ENCODE data around the gene TLN1. TPM values are rescaled to one million over a fixed set of nuclear protein-coding genes. Genes with fewer than 3 reads are reported as not detected.

The TLN1 gene
- total and polyA plus RNA-seq, 5 donors, result 171 to 375 (median 282) TPM

DNA sequence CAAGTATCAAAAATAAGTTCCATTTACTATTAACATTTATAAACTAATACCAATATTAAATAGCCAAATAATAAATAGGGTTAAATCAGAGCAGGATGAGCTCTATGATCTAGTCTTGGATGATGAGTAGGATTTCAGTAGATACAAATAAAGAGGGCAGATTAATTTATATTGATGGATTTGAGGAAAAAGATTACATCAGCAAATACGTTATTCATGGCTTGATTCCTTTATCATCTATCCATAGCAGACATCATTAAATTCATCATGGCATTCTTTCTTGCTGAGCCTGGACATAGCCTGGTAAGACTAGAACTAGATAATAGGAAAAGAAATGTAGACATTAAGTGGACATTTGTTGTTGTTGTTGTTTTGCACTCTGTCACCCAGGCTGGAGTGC is 35.5 kb upstream of the TLN1 start:
- no peaks in the 10 kb centered on the region for H3K9me3 ChIP-seq (ENCODE audit: control insufficient read depth, low read length)
- H3K27me3 ChIP-seq (ENCODE audit: control insufficient read depth, insufficient read depth), result no peaks in the 10 kb centered on the region
- peaks cover 6% of the 10 kb centered on the region for H3K4me1 ChIP-seq (ENCODE audit: control insufficient read depth, insufficient read depth, low read length)
- DNase-seq, result no peak
- ATAC-seq, result no peak
- H3K4me3 ChIP-seq (ENCODE audit: low read length), result no peak overlapping the region
- intact Hi-C loops (cut with DNase I), result no loop called here
- 89% methylated on average over 1 of the region's 1 CpG for WGBS
- H3K27ac ChIP-seq (ENCODE audit: low read length), result no peak overlapping the region

DNA sequence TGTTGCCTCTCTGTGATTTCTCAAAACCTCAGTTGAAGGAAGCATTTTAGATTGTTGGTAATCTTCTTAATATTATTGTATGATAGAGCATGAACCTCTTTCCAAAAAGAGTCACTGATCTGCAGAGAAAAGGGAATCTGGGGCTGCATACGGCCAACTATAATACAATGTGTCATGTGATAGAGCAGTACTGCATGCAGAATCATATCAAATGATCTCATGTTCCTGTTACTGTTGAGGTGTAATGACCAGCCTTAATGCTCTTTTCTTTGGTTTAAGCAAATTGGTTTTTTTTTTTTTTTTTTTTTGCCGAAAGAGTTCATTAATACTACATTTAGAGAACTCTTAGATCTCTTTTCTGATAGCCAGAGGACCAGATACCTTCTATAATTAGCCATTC is 35.0 kb upstream of the TLN1 start:
- H3K4me3 ChIP-seq (ENCODE audit: low read length), result no peak overlapping the region
- peaks cover 5% of the 10 kb centered on the region for H3K4me1 ChIP-seq (ENCODE audit: control insufficient read depth, insufficient read depth, low read length)
- ATAC-seq, result no peak
- intact Hi-C loops (cut with DNase I), result no loop called here
- no peaks in the 10 kb centered on the region for H3K9me3 ChIP-seq (ENCODE audit: control insufficient read depth, low read length)
- H3K27ac ChIP-seq (ENCODE audit: low read length), result no peak overlapping the region
- no peaks in the 10 kb centered on the region for H3K27me3 ChIP-seq (ENCODE audit: control insufficient read depth, insufficient read depth)
- 87% methylated on average over 2 of the region's 2 CpGs for WGBS
- DNase-seq, result no peak

DNA sequence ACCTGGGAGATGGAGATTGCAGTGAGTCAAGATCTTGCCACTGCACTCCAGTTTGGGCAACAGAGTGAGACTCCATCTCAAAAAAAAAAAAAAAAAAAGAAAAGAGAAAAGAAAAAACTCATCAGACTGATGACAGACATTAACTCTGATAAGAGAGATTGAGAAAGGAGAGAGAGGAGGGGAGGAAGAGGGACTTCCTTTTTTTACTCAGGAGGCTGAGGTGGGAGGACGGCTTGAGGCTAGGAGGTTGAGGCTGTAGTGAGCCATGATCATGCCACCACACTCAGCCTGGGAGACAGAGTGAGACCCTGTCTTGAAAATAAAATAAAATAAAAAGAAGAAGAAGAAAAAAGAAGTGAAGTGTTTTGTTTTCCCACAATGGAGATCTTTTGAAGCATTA is 31.8 kb upstream of the TLN1 start:
- H3K27ac ChIP-seq (ENCODE audit: low read length), result no peak overlapping the region
- DNase-seq, result no peak
- ATAC-seq, result no peak

DNA sequence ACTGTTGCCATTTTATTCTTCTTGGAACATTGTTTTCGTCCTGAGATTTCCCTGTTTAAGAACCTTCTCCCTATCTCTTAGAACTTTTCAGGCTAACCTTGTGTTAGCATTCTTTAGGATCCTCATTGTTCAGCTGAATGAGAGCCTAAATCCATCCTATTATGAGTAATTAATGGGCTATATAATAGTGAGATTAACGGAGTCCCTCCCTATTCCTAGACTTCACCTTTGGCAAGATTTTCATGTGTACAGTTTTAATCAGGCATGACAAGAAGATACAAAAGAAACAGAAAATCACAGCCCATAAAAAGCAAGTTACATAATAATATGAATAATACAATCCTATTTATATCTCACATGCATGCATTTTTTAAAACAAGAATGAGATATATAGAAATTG is 31.2 kb upstream of the TLN1 start:
- H3K4me3 ChIP-seq (ENCODE audit: low read length), result no peak overlapping the region
- H3K9me3 ChIP-seq (ENCODE audit: control insufficient read depth, low read length), result no peaks in the 10 kb centered on the region
- no peak for DNase-seq
- no peak for ATAC-seq
- WGBS, result 94% methylated on average over 2 of the region's 2 CpGs
- intact Hi-C loops (cut with DNase I), result loop anchor here in 1 of 4 donors (2.0 kb wide), 1 partner anchor 34 kb away; no protein-coding TSS in a partner anchor
- H3K4me1 ChIP-seq (ENCODE audit: control insufficient read depth, insufficient read depth, low read length), result no peaks in the 10 kb centered on the region
- H3K27me3 ChIP-seq (ENCODE audit: control insufficient read depth, insufficient read depth), result no peaks in the 10 kb centered on the region
- no peak overlapping the region for H3K27ac ChIP-seq (ENCODE audit: low read length)

More for the DNA sequence above, 31.8 kb upstream of the TLN1 start:
- intact Hi-C loops (cut with DNase I), result loop anchor here in 1 of 4 donors (2.0 kb wide), 1 partner anchor 35 kb away; no protein-coding TSS in a partner anchor
- Histone ChIP-seq H3K4me1 (ENCODE audit: control insufficient read depth, insufficient read depth, low read length) (no peaks in the 10 kb centered on the region), H3K27me3 (ENCODE audit: control insufficient read depth, insufficient read depth) (no peaks in the 10 kb centered on the region), H3K4me3 (ENCODE audit: low read length) (no peak overlapping the region), H3K9me3 (ENCODE audit: control insufficient read depth, low read length) (no peaks in the 10 kb centered on the region)
- 93% methylated on average over 1 of the region's 1 CpG for WGBS

DNA sequence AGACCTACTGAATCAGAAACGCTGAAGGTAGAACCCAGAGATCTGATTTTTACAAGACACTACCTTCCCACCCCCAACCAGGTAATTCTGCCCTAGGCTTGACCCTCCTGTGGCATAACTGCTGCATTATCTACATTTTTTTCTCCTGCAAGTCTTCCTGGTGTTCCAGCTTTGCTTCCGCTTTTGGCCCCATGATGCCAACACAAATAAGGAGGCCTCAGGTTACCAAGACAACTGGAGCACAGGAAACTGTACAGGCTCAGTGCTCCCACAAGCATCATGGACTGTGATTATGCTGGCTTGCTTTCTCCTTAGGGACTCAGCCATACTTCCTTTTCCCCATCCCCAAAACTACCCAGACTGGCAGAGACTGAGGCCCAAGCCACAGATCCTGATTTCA is 28.7 kb upstream of the TLN1 start:
- no peaks in the 10 kb centered on the region for H3K27me3 ChIP-seq (ENCODE audit: control insufficient read depth, insufficient read depth)
- peak; percentile 36 to 66 for ATAC-seq
- H3K4me1 ChIP-seq (ENCODE audit: control insufficient read depth, insufficient read depth, low read length), result no peaks in the 10 kb centered on the region
- no peak overlapping the region for H3K4me3 ChIP-seq (ENCODE audit: low read length)
- no peak overlapping the region for H3K27ac ChIP-seq (ENCODE audit: low read length)
- H3K9me3 ChIP-seq (ENCODE audit: control insufficient read depth, low read length), result no peaks in the 10 kb centered on the region
- intact Hi-C loops (cut with DNase I), result no loop called here
- peak in 1 of 3 donors; percentile 40 for DNase-seq
- 66% methylated on average over 2 of the region's 2 CpGs for WGBS

DNA sequence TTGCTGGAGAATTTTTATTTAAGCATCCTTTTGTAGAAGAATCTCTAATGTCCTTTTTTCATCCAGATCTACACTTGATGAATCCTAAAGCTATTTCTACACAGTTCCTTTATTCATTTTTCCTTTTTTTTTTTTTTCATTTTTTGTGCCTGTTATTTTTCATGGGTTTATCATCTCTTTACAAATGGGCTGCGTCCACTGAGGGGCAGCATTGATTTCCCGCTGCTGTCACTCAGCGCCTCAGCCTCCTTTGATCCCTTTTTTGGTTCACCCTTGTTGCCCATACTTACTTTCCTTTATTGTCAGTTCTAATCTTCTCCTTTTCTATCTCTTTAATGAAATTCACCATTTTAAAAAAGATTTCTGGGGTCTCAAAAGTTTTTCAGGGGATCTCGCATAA is 27.8 kb upstream of the TLN1 start:
- no peak for ATAC-seq
- intact Hi-C loops (cut with DNase I), result no loop called here
- no peak for DNase-seq

DNA sequence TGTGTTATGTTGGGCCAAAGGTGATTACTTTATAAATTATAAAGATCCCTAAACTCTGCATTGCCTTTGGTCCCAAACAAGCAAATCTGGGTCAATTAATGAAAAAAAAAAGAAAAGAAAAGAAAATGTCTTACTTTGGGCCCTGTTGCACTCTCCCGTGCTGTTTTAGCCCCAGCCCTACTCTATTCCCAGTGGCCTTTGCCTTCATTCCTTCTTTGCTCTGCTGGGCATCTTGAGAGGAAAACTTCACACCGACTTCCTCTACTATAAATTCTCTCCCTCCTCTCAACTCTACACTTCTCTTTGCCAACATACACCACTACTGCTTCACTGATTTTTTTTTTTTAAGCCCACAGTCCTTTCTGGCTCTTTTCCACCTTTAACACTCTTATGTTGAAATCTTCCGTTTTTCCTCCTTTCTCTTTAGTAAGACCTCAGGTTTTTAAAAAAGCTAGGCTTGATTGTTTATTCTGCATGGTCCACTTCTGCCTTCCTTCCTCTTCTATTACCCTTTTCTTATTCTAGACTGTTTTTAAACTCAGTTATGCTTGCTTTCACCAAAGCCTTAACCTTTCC is 26.6 kb upstream of the TLN1 start:
- Histone ChIP-seq H3K4me1 (ENCODE audit: control insufficient read depth, insufficient read depth, low read length) (no peaks in the 10 kb centered on the region), H3K27ac (ENCODE audit: low read length) (no peak overlapping the region), H3K9me3 (ENCODE audit: control insufficient read depth, low read length) (no peaks in the 10 kb centered on the region), H3K4me3 (ENCODE audit: low read length) (no peak overlapping the region), H3K27me3 (ENCODE audit: control insufficient read depth, insufficient read depth) (no peaks in the 10 kb centered on the region)
- peak in 1 of 2 donors; percentile 3 for ATAC-seq
- intact Hi-C loops (cut with DNase I), result no loop called here
- 34% methylated on average over 3 of the region's 3 CpGs for WGBS
- DNase-seq, result no peak

More for the DNA sequence above, 27.8 kb upstream of the TLN1 start:
- Histone ChIP-seq H3K4me1 (ENCODE audit: control insufficient read depth, insufficient read depth, low read length) (no peaks in the 10 kb centered on the region), H3K27me3 (ENCODE audit: control insufficient read depth, insufficient read depth) (no peaks in the 10 kb centered on the region), H3K27ac (ENCODE audit: low read length) (no peak overlapping the region), H3K9me3 (ENCODE audit: control insufficient read depth, low read length) (no peaks in the 10 kb centered on the region), H3K4me3 (ENCODE audit: low read length) (no peak overlapping the region)
- 95% methylated on average over 4 of the region's 4 CpGs for WGBS

DNA sequence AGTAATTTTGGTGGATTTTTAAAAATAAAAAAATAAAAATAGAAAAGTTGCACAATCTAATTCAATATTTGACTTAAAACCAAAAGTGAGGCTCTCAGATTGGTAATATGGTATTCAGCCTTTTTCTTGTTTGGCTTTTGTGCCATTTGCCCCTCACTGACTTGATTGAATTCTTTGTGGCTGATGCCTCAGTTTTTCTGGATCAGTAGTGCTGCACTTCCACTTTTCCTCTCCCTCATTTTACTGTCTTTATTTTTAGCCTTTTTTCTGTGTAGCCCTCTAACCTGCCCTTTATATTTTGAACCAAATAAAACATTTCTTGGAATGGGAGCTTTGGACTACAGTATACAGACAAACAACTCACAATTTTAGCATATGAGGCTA is 25.9 kb upstream of the TLN1 start:
- H3K4me1 ChIP-seq (ENCODE audit: control insufficient read depth, insufficient read depth, low read length), result no peaks in the 10 kb centered on the region
- ATAC-seq, result no peak
- DNase-seq, result no peak
- no peaks in the 10 kb centered on the region for H3K9me3 ChIP-seq (ENCODE audit: control insufficient read depth, low read length)
- no peak overlapping the region for H3K27ac ChIP-seq (ENCODE audit: low read length)
- peak overlapping the region; percentile 58 for H3K4me3 ChIP-seq (ENCODE audit: low read length)
- intact Hi-C loops (cut with DNase I), result no loop called here
- H3K27me3 ChIP-seq (ENCODE audit: control insufficient read depth, insufficient read depth), result no peaks in the 10 kb centered on the region

DNA sequence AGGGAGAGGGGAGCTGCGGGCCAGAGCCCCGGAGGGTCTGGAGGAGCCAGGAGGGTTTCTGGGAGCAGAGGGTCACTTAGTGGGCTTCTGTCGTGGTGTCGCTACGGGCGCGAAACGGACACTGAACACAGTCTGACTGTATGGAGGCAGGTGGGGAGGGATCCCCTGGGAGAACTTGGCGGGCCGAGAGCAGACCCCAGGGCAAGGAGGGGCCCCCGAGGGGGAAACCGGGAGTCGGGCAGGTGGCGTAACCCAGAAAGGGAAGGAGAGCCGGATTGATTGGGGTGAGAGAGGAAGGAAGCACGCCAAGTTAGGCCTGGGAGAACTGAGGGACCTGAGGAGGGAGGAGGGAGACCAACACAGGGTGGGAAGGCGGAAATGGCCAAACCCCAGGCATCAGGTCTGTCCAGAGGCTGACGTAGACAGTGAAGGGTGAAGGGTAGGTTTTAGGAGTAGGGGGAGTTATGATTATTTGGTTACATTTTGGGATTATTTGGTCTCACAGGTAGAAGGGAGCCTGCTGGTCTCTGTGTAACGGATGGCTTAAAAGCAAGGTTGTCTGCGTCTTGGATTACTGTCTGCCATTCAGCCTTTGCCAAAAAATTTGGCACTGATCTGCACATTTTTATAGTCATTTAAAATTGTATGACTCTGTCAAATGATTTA is 25.4 kb upstream of the TLN1 start:
- no peaks in the 10 kb centered on the region for H3K4me1 ChIP-seq (ENCODE audit: control insufficient read depth, insufficient read depth, low read length)
- H3K4me3 ChIP-seq (ENCODE audit: low read length), result peak overlapping the region; percentile 58
- peak overlapping the region; percentile 50 for H3K27ac ChIP-seq (ENCODE audit: low read length)
- no peaks in the 10 kb centered on the region for H3K27me3 ChIP-seq (ENCODE audit: control insufficient read depth, insufficient read depth)
- no peaks in the 10 kb centered on the region for H3K9me3 ChIP-seq (ENCODE audit: control insufficient read depth, low read length)
- DNase-seq (peak; percentile 53 to 73 (median 72)), ATAC-seq (peak; percentile 64 to 76)
- intact Hi-C loops (cut with DNase I), result no loop called here
- 1% methylated on average over 20 of the region's 20 CpGs for WGBS

DNA sequence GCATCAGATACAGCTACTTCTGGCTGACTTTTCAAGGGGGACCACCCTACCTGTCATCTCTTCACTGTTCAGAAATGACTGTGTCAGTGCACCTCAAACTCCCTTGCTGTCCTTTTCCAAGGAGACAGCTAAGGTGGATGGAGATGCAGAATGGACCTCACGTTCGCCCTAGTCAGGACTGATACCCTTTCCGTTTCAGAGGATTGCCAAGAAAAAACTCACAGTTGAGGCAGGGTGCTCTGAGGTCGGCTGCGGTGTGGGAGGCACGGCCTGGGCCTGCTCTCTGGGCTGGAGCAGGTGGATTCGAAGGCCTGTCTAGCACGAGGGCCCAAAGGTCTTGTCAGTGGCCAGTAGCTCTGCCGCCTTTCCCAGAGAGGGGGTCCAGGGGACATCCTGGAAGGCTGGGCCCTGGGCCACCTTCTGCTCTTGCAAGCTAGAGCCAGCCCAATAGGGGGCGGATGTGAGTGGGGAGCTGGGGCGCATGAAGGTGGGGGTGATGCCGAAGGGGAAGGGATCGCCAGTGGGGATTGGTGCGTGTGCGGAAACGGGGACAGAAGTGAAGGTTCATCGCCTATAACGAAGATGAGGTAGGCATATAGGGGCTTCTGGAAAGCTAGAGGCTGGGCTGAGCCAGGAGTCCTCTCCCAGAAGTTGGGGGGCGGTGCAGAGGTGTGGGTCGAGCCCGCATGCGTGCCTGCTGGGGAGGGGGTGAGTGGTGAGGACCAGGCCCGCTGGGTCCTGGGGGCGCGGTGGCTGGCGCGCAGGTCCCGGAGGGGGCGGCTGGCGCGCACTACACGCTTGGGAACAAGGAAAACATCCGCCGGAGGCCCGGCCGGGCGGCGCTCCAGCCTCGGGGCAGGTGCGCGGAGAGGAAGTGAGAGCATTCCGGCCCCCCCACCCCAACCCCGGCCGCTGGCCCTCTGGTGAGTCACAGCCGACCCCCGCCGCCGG is 24.6 kb upstream of the TLN1 start:
- Histone ChIP-seq H3K9me3 (ENCODE audit: control insufficient read depth, low read length) (no peaks in the 10 kb centered on the region), H3K27ac (ENCODE audit: low read length) (peak overlapping the region; percentile 67), H3K4me3 (ENCODE audit: low read length) (peak overlapping the region; percentile 58), H3K27me3 (ENCODE audit: control insufficient read depth, insufficient read depth) (no peaks in the 10 kb centered on the region), H3K4me1 (ENCODE audit: control insufficient read depth, insufficient read depth, low read length) (no peaks in the 10 kb centered on the region)
- intact Hi-C loops (cut with DNase I), result no loop called here
- DNase-seq, result peak; percentile 64 to 89 (median 87)
- peak; percentile 73 to 81 for ATAC-seq
- WGBS, result 12% methylated on average over 48 of the region's 48 CpGs

DNA sequence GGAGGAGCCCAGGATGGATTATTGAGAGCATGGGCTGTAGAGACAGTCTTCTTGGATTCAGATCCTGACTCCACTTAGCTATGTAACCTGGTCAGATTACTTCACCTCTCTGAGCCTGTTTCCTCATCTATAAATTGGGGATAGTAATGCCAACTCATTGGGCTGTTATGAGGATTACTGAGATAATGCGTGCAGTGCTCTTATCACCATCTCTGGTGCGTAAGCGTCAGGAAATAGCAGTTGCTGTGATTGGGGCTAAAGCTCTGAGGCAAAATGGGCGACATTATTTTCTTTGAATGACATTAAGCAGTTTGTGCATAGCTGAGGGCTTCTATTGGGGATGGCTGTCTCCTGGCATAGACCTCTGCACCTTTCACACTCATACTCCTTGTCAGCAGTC is 23.1 kb upstream of the TLN1 start:
- DNase-seq (no peak), ATAC-seq (no peak)
- intact Hi-C loops (cut with DNase I), result no loop called here
- H3K4me1 ChIP-seq (ENCODE audit: control insufficient read depth, insufficient read depth, low read length), result peaks cover 4% of the 10 kb centered on the region
- WGBS, result 89% methylated on average over 4 of the region's 4 CpGs
- H3K9me3 ChIP-seq (ENCODE audit: control insufficient read depth, low read length), result no peaks in the 10 kb centered on the region
- H3K4me3 ChIP-seq (ENCODE audit: low read length), result no peak overlapping the region
- no peak overlapping the region for H3K27ac ChIP-seq (ENCODE audit: low read length)
- no peaks in the 10 kb centered on the region for H3K27me3 ChIP-seq (ENCODE audit: control insufficient read depth, insufficient read depth)

Measured in right cardiac atrium (tissue), 5 donors.